GM13976 (cell line): ENCODE data around the gene TMTC4.

Experiments used
- DNase-seq: peaks from one replicate; pipeline ENCODE4 v3.0.0; 2012; ENCODE audit warnings: low spot score
- CTCF ChIP-seq: IDR thresholded peaks from 2 replicates; pipeline ENCODE4 v1.5.1; 2012; ENCODE audit warnings: borderline replicate concordance, mild to moderate bottlenecking; ENCODE audit not compliant: insufficient read depth; ENCODE audit errors: extremely low read depth, missing control alignments, control extremely low read depth
- in situ Hi-C: fragments of 300-500 bp; cut with MboI; formaldehyde crosslinking; loops from one replicate; pipeline ENCODE4 v1.12.0; 2022; ENCODE audit warnings: low sequenced_read_pairs, mixed read lengths, inconsistent platforms; ENCODE audit not compliant: unreplicated experiment

TMTC4 gene

DNA sequence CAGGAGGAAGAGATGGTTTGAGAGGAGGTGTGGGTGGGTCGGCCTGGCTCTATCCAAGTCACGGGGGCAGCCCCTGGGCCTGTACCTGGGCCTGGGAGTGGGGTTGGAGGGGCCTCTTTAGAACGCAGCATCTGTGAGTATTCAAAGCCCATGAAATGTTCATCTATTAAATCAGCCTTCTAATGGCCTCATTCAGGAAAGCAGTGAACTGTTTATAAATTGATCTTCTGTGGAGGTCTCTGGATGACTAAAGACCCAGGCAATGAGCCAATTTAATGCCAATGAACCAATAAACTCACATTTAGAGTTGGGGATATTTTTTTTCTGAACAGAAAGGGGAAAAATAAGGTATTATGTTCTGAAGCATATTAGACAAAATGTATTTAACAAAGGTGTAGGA, 66.1 kb downstream of the TMTC4 start:
- in situ Hi-C loops: no loop called here
- DNase-seq: no peak
- TF ChIP-seq CTCF: no peak

- no peak for DNase-seq
- no peak for TF ChIP-seq CTCF
- in situ Hi-C loops: no loop called here
Measured at GRCh38 chr13:100604918-100605710, 69.5 kb downstream of the TMTC4 start.

- in situ Hi-C loops: no loop called here
- TF ChIP-seq CTCF: no peak
- DNase-seq: no peak
Measured at GRCh38 chr13:100602493-100603111, 72.0 kb downstream of the TMTC4 start.

- no peak for DNase-seq
- in situ Hi-C loops: no loop called here
Measured at GRCh38 chr13:100601716-100602115, 72.9 kb downstream of the TMTC4 start.

DNA sequence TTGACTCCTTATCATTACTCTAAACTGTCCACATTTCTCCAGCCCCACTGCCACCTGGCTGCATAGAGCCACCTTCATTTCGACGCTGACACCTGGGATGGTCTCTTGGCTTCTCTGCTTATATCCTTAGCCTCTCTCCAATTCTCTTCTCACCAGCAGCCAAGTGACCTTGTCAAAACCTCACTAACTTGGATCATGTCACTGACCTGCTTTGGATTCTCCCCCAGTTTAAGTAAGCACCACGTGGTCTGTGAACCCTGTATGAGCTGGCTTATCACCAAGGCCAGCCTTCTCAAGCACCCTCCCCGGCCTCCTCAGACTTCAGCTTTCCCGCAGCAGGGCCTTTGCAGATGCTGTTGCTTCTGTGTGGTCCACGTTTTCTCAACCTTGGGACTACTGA, 73.7 kb downstream of the TMTC4 start:
- no peak for TF ChIP-seq CTCF
- in situ Hi-C loops: no loop called here
- DNase-seq: no peak

More at GRCh38 chr13:100601716-100602115, 72.9 kb downstream of the TMTC4 start:
- TF ChIP-seq CTCF: no peak

DNA sequence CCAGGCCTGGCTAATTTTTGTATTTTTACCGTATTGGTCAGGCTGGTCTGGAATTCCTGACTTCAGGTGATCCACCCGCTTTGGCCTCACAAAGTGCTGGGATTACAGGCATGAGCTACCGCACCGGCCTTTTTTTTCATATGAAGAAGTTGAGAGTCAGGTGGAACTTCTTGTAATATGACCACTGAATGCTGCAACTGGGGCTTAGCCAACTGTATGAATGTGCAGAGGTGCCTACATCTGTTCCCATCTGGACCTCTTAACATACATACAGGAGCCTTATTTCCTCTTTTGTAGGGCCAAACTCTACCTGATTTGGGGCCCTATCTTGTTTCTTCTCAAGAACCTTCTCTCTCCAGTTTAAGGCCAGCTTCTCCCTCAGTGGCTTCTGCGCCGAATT, 74.1 kb downstream of the TMTC4 start:
- no peak for TF ChIP-seq CTCF
- in situ Hi-C loops: no loop called here

More for the DNA sequence above, 74.1 kb downstream of the TMTC4 start:
- DNase-seq: no peak
